CD4-positive, alpha-beta T cell (primary cell): ENCODE data around the gene EFHB. TPM values are rescaled to one million over a fixed set of nuclear protein-coding genes. Genes with fewer than 3 reads are reported as not detected.
A peak's percentile ranks its signal among the peaks of the same experiment; 100 is the strongest.

Experiments
- ATAC-seq: fragments of 200-7000 bp; cut with Tn5 transposase; one replicate; pipeline ENCODE4 v1.10.0; 2022; ENCODE audit warnings: mild to moderate bottlenecking; ENCODE audit not compliant: poor library complexity
- CTCF ChIA-PET: fragments of 350-600 bp; sonication (Branson Sonifier 250); formaldehyde crosslinking; loops from one replicate; lab custom pipeline; 2021; ENCODE audit warnings: antibody characterized with exemption, inconsistent platforms; lab: Charles Lee
- POLR2A ChIA-PET: fragments of 350-600 bp; sonication (Branson Sonifier 250); formaldehyde crosslinking; loops from one replicate; lab custom pipeline; 2021; ENCODE audit warnings: antibody characterized with exemption, inconsistent platforms; lab: Charles Lee
- DNase-seq, 14 experiments: peaks; one replicate each; pipeline ENCODE4 v3.0.0-alpha.2; 2013 to 2020; ENCODE audit warnings: mixed read lengths in 2 of 14
- H3K27ac ChIP-seq, 2 donors: one replicate each; pipeline versions ENCODE4 v1.5.1 to v1.7.0; 2013; ENCODE audit warnings: low read length in 2 of 2, low read depth in 1 of 2, mild to moderate bottlenecking in 1 of 2
- H3K27me3 ChIP-seq, 2 experiments: 1 replicate in 1 of 2; 2 replicates in 1 of 2; pipeline versions ENCODE4 v1.6.1 to v1.7.0; 2013; ENCODE audit warnings: low read length in 2 of 2, control low read depth in 1 of 2, mild to moderate bottlenecking in 1 of 2, moderate library complexity in 1 of 2; ENCODE audit not compliant: insufficient read depth in 2 of 2, control insufficient read depth in 1 of 2
- H3K36me3 ChIP-seq: one replicate; pipeline ENCODE4 v1.6.1; 2013; ENCODE audit warnings: low read length, control low read depth; ENCODE audit not compliant: insufficient read depth
- H3K4me1 ChIP-seq: one replicate; pipeline ENCODE4 v1.6.1; 2013; ENCODE audit warnings: low read length, control low read depth; ENCODE audit not compliant: insufficient read depth
- H3K4me3 ChIP-seq: one replicate; pipeline ENCODE4 v1.5.1; 2013; ENCODE audit warnings: mild to moderate bottlenecking, low read length, moderate library complexity
- H3K9me3 ChIP-seq, 2 experiments: 1 replicate in 1 of 2; 2 replicates in 1 of 2; pipeline versions ENCODE4 v1.6.1 to v1.7.0; 2013; ENCODE audit warnings: low read length in 2 of 2, mild to moderate bottlenecking in 2 of 2, control low read depth in 1 of 2, moderate library complexity in 1 of 2; ENCODE audit not compliant: control insufficient read depth in 1 of 2, insufficient read depth in 1 of 2
- H3K27ac Mint-ChIP-seq: one replicate; pipeline ENCODE4 v1.8.0; 2020; ENCODE audit warnings: mixed read lengths
- H3K27me3 Mint-ChIP-seq: one replicate; pipeline ENCODE4 v1.8.0; 2021; ENCODE audit warnings: mixed read lengths
- H3K36me3 Mint-ChIP-seq: one replicate; pipeline ENCODE4 v1.8.0; 2021; ENCODE audit warnings: low read depth, mixed read lengths
- H3K4me1 Mint-ChIP-seq: one replicate; pipeline ENCODE4 v1.8.0; 2021; ENCODE audit warnings: low read depth, mixed read lengths
- H3K4me3 Mint-ChIP-seq: one replicate; pipeline ENCODE4 v1.8.0; 2020; ENCODE audit warnings: mild to moderate bottlenecking, mixed read lengths
- H3K9me3 Mint-ChIP-seq: one replicate; pipeline ENCODE4 v1.8.0; 2020; ENCODE audit warnings: mixed read lengths
- intact Hi-C, 2 experiments: fragments of 100-400 bp; cut with DNase I in 1 of 2; cut with micrococcal nuclease in 1 of 2; formaldehyde crosslinking; loops; one replicate each; pipeline versions ENCODE4 v1.15.1 to v1.9.0; 2023 to 2025; cut with DNase I, micrococcal nuclease
- total RNA-seq, 174 experiments: library from RNA in 2 of 174; stranded (reverse) in 2 of 174; gene quantifications; one replicate each; pipeline ENCODE4 v1.2.3 and lab custom pipeline; 2021 to 2026
- TF ChIP-seq, protein P1 (sequence below): fragments of 200-600 bp; IDR thresholded peaks from one replicate; pipeline ENCODE4 v1.8.0; 2022; ENCODE audit warnings: antibody characterized with exemption, mild to moderate bottlenecking

EFHB gene
- total RNA-seq, 2 experiments from 2014 or later: 0.99 to 1.2 TPM

- H3K9me3 ChIP-seq: no peaks in the 10 kb centered on the region
- TF ChIP-seq, protein P1, sequence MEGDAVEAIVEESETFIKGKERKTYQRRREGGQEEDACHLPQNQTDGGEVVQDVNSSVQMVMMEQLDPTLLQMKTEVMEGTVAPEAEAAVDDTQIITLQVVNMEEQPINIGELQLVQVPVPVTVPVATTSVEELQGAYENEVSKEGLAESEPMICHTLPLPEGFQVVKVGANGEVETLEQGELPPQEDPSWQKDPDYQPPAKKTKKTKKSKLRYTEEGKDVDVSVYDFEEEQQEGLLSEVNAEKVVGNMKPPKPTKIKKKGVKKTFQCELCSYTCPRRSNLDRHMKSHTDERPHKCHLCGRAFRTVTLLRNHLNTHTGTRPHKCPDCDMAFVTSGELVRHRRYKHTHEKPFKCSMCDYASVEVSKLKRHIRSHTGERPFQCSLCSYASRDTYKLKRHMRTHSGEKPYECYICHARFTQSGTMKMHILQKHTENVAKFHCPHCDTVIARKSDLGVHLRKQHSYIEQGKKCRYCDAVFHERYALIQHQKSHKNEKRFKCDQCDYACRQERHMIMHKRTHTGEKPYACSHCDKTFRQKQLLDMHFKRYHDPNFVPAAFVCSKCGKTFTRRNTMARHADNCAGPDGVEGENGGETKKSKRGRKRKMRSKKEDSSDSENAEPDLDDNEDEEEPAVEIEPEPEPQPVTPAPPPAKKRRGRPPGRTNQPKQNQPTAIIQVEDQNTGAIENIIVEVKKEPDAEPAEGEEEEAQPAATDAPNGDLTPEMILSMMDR: no peak
- H3K36me3 Mint-ChIP-seq: peaks cover 39% of the 10 kb centered on the region
- intact Hi-C loops: loop anchor here (1.0 to 10.0 kb wide), 5 partner anchors 94 to 802 kb away; partner anchors contain the start of genes SGO1 (in 2 of the 2), KAT2B (in 1 of the 2) and KCNH8 (in 1 of the 2)
- POLR2A ChIA-PET: interaction anchor here (0.5 to 3.5 kb wide), 7 partner anchors 11 to 239 kb away, joined by 3 to 48 read pairs (median 5); partner anchors contain the start of genes KAT2B and SGO1
- H3K27me3 Mint-ChIP-seq: no peaks in the 10 kb centered on the region
- peaks cover 60% of the 10 kb centered on the region for H3K4me1 Mint-ChIP-seq
- peaks cover 14% of the 10 kb centered on the region for H3K36me3 ChIP-seq
- peak within 1 kb of the TSS; percentile 100 for H3K4me3 Mint-ChIP-seq
- DNase-seq (peak; percentile 91 to 99 (median 96)), ATAC-seq (peak; percentile 74)
- peaks cover 34% of the 10 kb centered on the region for H3K4me1 ChIP-seq
- CTCF ChIA-PET: no interaction called here
- peak within 1 kb of the TSS; percentile 94 to 98 for H3K27ac ChIP-seq
- peak within 1 kb of the TSS; percentile 97 for H3K4me3 ChIP-seq
- H3K27me3 ChIP-seq: no peaks in the 10 kb centered on the region
- H3K9me3 Mint-ChIP-seq: no peaks in the 10 kb centered on the region
- peak within 1 kb of the TSS; percentile 97 for H3K27ac Mint-ChIP-seq
These were observed 13.0 kb upstream of the EFHB start, which contains the start of gene RAB5A for GRCh38 chr3:19946832-19947548. RAB5A (plus strand) TSS chr3:19947097; CDS start chr3:19950899, 3,802 bp downstream.

DNA sequence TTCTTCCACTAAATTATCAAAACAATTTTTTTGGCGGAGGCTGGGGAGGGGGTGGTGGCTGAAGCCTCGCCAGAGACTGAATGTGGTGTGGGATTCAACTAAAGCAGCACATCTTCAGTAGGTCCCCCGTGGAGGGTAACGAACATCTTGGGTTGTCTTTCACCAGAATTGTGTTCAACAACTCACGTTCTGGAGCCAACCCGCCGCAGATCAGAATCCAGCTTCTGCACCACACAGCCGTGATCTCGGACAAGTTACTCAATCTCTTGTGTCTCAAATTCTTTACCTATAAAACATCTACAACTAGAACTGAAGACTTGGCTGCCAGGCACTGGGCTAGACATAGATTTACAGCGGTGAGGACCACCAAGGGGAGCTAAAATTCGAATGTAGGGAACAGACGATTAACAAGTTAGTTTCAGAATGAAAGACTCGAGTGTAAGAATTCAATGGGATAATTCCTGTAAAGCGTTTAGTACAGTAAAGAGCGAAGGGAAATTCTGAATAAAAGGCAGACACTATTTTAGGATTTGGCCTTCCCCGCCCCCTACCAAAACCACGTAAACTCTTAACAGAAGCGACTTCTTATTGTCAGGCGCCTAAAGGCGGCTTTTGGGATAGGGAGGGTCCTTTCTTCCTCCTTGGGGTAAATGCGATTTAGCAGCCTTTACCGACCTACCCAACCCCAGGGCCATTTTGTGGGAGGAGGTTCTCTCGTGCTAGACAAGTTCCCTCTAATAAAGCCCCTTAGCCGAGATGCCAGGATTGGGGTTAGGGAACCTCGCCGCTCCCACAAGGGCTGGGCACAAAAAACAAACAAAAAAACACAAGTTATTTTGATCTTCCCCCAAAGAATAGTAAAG lies 12.2 kb upstream of the EFHB start:
- DNase-seq: peak in 3 of 14 experiments; percentile 7 to 28 (median 23)
- peaks cover 53% of the 10 kb centered on the region for H3K4me1 Mint-ChIP-seq

More for the DNA sequence above, 12.2 kb upstream of the EFHB start:
- H3K36me3 Mint-ChIP-seq: peaks cover 31% of the 10 kb centered on the region
- intact Hi-C loops: loop anchor here (2.0 to 10.0 kb wide), 4 partner anchors 95 to 801 kb away; partner anchors contain the start of genes KAT2B (in 1 of the 2), KCNH8 (in 1 of the 2) and SGO1 (in 1 of the 2)
- peak overlapping the region; percentile 97 for H3K27ac Mint-ChIP-seq
- H3K36me3 ChIP-seq: peaks cover 7% of the 10 kb centered on the region
- peaks cover 27% of the 10 kb centered on the region for H3K4me1 ChIP-seq
- peak overlapping the region; percentile 97 for H3K4me3 ChIP-seq
- no peaks in the 10 kb centered on the region for H3K27me3 Mint-ChIP-seq
- TF ChIP-seq, protein P1: no peak
- H3K4me3 Mint-ChIP-seq: peak overlapping the region; percentile 100
- ChIA-PET POLR2A (interaction anchor here (1.2 to 3.5 kb wide), 2 partner anchors 95 to 96 kb away, joined by 6 to 48 read pairs; partner anchors contain the start of gene KAT2B), CTCF (no interaction called here)
- H3K9me3 Mint-ChIP-seq: no peaks in the 10 kb centered on the region
- ATAC-seq: peak; percentile 1
- H3K27me3 ChIP-seq: no peaks in the 10 kb centered on the region
- H3K27ac ChIP-seq: peak overlapping the region; percentile 94 to 98
- H3K9me3 ChIP-seq: no peaks in the 10 kb centered on the region
